CD4-positive, alpha-beta T cell (primary cell): ENCODE measurements around the gene PRPS2. TPM values are rescaled to one million over a fixed set of nuclear protein-coding genes. Genes with fewer than 3 reads are reported as not detected.

ENCODE experiments used
- ATAC-seq: fragments of 200-7000 bp; cut with Tn5 transposase; one replicate; pipeline ENCODE4 v1.10.0; 2022; ENCODE audit warnings: mild to moderate bottlenecking; ENCODE audit not compliant: poor library complexity
- CTCF ChIA-PET: fragments of 350-600 bp; sonication (Branson Sonifier 250); formaldehyde crosslinking; loops from one replicate; lab custom pipeline; 2021; ENCODE audit warnings: antibody characterized with exemption, inconsistent platforms; lab: Charles Lee
- POLR2A ChIA-PET: fragments of 350-600 bp; sonication (Branson Sonifier 250); formaldehyde crosslinking; loops from one replicate; lab custom pipeline; 2021; ENCODE audit warnings: antibody characterized with exemption, inconsistent platforms; lab: Charles Lee
- DNase-seq, 14 experiments: peaks; one replicate each; pipeline ENCODE4 v3.0.0-alpha.2; 2013 to 2020; ENCODE audit warnings: mixed read lengths in 2 of 14
- H3K27ac ChIP-seq, 2 donors: one replicate each; pipeline versions ENCODE4 v1.5.1 to v1.7.0; 2013; ENCODE audit warnings: low read length in 2 of 2, low read depth in 1 of 2, mild to moderate bottlenecking in 1 of 2
- H3K27me3 ChIP-seq, 2 experiments: 1 replicate in 1 of 2; 2 replicates in 1 of 2; pipeline versions ENCODE4 v1.6.1 to v1.7.0; 2013; ENCODE audit warnings: low read length in 2 of 2, control low read depth in 1 of 2, mild to moderate bottlenecking in 1 of 2, moderate library complexity in 1 of 2; ENCODE audit not compliant: insufficient read depth in 2 of 2, control insufficient read depth in 1 of 2
- H3K36me3 ChIP-seq: one replicate; pipeline ENCODE4 v1.6.1; 2013; ENCODE audit warnings: low read length, control low read depth; ENCODE audit not compliant: insufficient read depth
- H3K4me1 ChIP-seq: one replicate; pipeline ENCODE4 v1.6.1; 2013; ENCODE audit warnings: low read length, control low read depth; ENCODE audit not compliant: insufficient read depth
- H3K4me3 ChIP-seq: one replicate; pipeline ENCODE4 v1.5.1; 2013; ENCODE audit warnings: mild to moderate bottlenecking, low read length, moderate library complexity
- H3K9me3 ChIP-seq, 2 experiments: 1 replicate in 1 of 2; 2 replicates in 1 of 2; pipeline versions ENCODE4 v1.6.1 to v1.7.0; 2013; ENCODE audit warnings: low read length in 2 of 2, mild to moderate bottlenecking in 2 of 2, control low read depth in 1 of 2, moderate library complexity in 1 of 2; ENCODE audit not compliant: control insufficient read depth in 1 of 2, insufficient read depth in 1 of 2
- H3K27ac Mint-ChIP-seq: one replicate; pipeline ENCODE4 v1.8.0; 2020; ENCODE audit warnings: mixed read lengths
- H3K27me3 Mint-ChIP-seq: one replicate; pipeline ENCODE4 v1.8.0; 2021; ENCODE audit warnings: mixed read lengths
- H3K36me3 Mint-ChIP-seq: one replicate; pipeline ENCODE4 v1.8.0; 2021; ENCODE audit warnings: low read depth, mixed read lengths
- H3K4me1 Mint-ChIP-seq: one replicate; pipeline ENCODE4 v1.8.0; 2021; ENCODE audit warnings: low read depth, mixed read lengths
- H3K4me3 Mint-ChIP-seq: one replicate; pipeline ENCODE4 v1.8.0; 2020; ENCODE audit warnings: mild to moderate bottlenecking, mixed read lengths
- H3K9me3 Mint-ChIP-seq: one replicate; pipeline ENCODE4 v1.8.0; 2020; ENCODE audit warnings: mixed read lengths
- intact Hi-C, 2 experiments: fragments of 100-400 bp; cut with DNase I in 1 of 2; cut with micrococcal nuclease in 1 of 2; formaldehyde crosslinking; loops; one replicate each; pipeline versions ENCODE4 v1.15.1 to v1.9.0; 2023 to 2025; cut with DNase I, micrococcal nuclease
- total RNA-seq, 174 experiments: library from RNA in 2 of 174; stranded (reverse) in 2 of 174; gene quantifications; one replicate each; pipeline ENCODE4 v1.2.3 and lab custom pipeline; 2021 to 2026
- TF ChIP-seq, protein P1 (sequence below): fragments of 200-600 bp; IDR thresholded peaks from one replicate; pipeline ENCODE4 v1.8.0; 2022; ENCODE audit warnings: antibody characterized with exemption, mild to moderate bottlenecking

Gene PRPS2
- total RNA-seq, 2 experiments from 2014 or later, result 13.2 to 17.7 TPM

DNA sequence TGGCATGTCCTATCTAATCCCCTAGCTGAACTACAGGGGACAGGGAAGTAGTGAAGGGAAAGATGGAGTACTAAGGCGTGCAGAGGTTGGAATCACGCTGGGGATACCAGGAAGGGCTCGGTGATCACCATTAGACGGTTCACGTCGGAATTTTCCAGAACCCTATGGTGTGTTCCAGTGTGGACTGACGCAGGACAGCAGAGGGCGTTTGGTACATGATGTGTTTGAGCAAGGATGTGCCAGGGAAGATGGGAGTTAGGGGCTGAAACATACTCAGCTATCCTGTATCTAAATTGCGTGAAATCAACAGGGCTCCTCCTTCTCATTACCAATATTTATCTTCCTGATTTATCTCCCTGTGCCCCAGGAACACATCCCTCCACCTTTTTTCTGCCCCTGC is 33.7 kb downstream of the PRPS2 start:
- ATAC-seq (no peak), DNase-seq (no peak)
- Histone ChIP-seq H3K36me3 (peaks cover 22% of the 10 kb centered on the region), H3K27me3 (no peaks in the 10 kb centered on the region), H3K4me3 (no peak overlapping the region), H3K4me1 (no peaks in the 10 kb centered on the region), H3K27ac (no peak overlapping the region), H3K9me3 (no peaks in the 10 kb centered on the region)
- Mint-ChIP-seq H3K9me3 (no peaks in the 10 kb centered on the region), H3K36me3 (peaks cover 40% of the 10 kb centered on the region), H3K4me1 (no peaks in the 10 kb centered on the region), H3K27ac (no peak overlapping the region), H3K27me3 (no peaks in the 10 kb centered on the region), H3K4me3 (no peak overlapping the region)
- POLR2A ChIA-PET, result no interaction called here
- TF ChIP-seq, protein P1, sequence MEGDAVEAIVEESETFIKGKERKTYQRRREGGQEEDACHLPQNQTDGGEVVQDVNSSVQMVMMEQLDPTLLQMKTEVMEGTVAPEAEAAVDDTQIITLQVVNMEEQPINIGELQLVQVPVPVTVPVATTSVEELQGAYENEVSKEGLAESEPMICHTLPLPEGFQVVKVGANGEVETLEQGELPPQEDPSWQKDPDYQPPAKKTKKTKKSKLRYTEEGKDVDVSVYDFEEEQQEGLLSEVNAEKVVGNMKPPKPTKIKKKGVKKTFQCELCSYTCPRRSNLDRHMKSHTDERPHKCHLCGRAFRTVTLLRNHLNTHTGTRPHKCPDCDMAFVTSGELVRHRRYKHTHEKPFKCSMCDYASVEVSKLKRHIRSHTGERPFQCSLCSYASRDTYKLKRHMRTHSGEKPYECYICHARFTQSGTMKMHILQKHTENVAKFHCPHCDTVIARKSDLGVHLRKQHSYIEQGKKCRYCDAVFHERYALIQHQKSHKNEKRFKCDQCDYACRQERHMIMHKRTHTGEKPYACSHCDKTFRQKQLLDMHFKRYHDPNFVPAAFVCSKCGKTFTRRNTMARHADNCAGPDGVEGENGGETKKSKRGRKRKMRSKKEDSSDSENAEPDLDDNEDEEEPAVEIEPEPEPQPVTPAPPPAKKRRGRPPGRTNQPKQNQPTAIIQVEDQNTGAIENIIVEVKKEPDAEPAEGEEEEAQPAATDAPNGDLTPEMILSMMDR, result no peak
- intact Hi-C loops, result no loop called here
- CTCF ChIA-PET, result no interaction called here

DNA sequence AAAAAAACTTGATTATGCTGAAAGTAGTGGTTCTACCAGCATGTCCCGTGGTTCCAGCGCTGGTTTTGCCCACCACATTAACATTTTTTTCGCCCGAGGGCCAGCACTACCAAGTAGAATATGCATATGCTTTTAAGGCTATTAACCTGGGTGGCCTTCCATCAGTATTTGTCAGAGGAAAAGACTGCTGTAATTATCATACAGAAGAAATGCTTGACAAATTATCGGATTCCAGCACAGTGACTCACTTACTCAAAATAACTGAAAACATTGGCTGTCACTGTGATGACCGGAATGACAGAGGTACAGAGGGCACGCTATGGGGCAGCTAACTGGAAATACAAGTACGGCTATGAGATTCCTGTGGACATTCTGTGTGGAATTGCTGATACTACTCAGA is 34.6 kb downstream of the PRPS2 start:
- TF ChIP-seq, protein P1, result no peak
- no peaks in the 10 kb centered on the region for H3K4me1 Mint-ChIP-seq
- H3K27ac ChIP-seq, result no peak overlapping the region
- ChIA-PET CTCF (no interaction called here), POLR2A (no interaction called here)
- H3K27ac Mint-ChIP-seq, result no peak overlapping the region
- DNase-seq (no peak), ATAC-seq (no peak)
- no peak overlapping the region for H3K4me3 Mint-ChIP-seq
- peaks cover 33% of the 10 kb centered on the region for H3K36me3 Mint-ChIP-seq
- H3K36me3 ChIP-seq, result peaks cover 14% of the 10 kb centered on the region
- intact Hi-C loops, result no loop called here
- no peaks in the 10 kb centered on the region for H3K9me3 ChIP-seq
- no peaks in the 10 kb centered on the region for H3K4me1 ChIP-seq
- H3K27me3 Mint-ChIP-seq, result no peaks in the 10 kb centered on the region
- no peak overlapping the region for H3K4me3 ChIP-seq
- no peaks in the 10 kb centered on the region for H3K9me3 Mint-ChIP-seq
- no peaks in the 10 kb centered on the region for H3K27me3 ChIP-seq

DNA sequence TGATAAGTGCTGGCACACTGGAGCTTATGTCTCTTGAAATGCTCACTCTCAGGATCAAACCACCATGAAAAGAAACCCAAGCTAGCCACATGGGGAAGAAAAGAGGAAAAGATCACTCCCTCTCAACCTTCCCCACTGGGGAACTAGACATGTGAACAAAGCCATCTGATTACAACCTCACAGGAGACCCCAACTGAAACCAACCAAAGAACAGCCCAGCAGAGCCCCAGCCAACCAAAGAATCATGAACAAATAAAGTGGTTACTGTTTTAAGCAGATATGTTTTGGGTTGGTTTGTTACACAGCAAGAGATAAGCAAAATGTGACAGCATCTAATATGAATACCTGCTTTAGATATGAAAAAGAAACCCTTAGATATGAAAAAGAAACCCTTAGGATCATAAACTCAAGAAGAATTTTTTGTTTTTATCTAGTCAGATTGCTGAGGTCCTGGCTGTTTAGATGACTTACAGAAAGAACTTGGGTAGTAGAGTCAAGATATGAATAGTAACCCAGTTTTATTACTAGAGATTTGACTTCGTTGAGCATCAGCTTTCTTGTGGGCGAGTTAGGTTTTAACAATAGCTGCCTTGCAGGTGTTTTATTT is 52.0 kb downstream of the PRPS2 start:
- Mint-ChIP-seq H3K4me3 (peak overlapping the region; percentile 81), H3K9me3 (no peaks in the 10 kb centered on the region), H3K27me3 (no peaks in the 10 kb centered on the region), H3K4me1 (peaks cover 15% of the 10 kb centered on the region), H3K27ac (peak overlapping the region; percentile 80), H3K36me3 (no peaks in the 10 kb centered on the region)
- intact Hi-C loops, result no loop called here
- ChIA-PET POLR2A (no interaction called here), CTCF (interaction anchor here (1.1 kb wide), 1 partner anchor 20 kb away, joined by 3 read pairs; no protein-coding TSS in a partner anchor)
- H3K27ac ChIP-seq, result no peak overlapping the region
- TF ChIP-seq, protein P1, result no peak
- ATAC-seq, result no peak
- H3K4me3 ChIP-seq, result no peak overlapping the region
- no peaks in the 10 kb centered on the region for H3K36me3 ChIP-seq
- H3K9me3 ChIP-seq, result no peaks in the 10 kb centered on the region
- no peaks in the 10 kb centered on the region for H3K27me3 ChIP-seq
- no peaks in the 10 kb centered on the region for H3K4me1 ChIP-seq
- no peak for DNase-seq
